ENCODE measurements around the gene DLG2. TPM values are rescaled to one million over a fixed set of nuclear protein-coding genes. Genes with fewer than 3 reads are reported as not detected.

DLG2 gene
- total and polyA plus RNA-seq, 2 of the 8 experiments (the other 6 are each of a cell fraction or from before 2014, with no cell fraction given), result 1.7 to 14.3 TPM

GRCh38 chr11:83687787-83688186 is 1939.4 kb downstream of the DLG2 start:
- H3K27ac ChIP-seq (ENCODE audit: low read depth, low read length), result no peak overlapping the region
- DNase-seq (ENCODE audit: low read depth in 1 of 2, low spot score in 2 of 2), result no peak
- no peak overlapping the region for H2BK15ac ChIP-seq (ENCODE audit: low read length)
- POLR2A ChIA-PET (ENCODE audit: partially characterized antibody), result no interaction called here
- no peaks in the 10 kb centered on the region for H4K20me1 ChIP-seq (replicated peaks in 1 of 2; ENCODE audit: control insufficient read depth in 1 of 2, insufficient read depth in 2 of 2, low read length in 2 of 2)
- no peak overlapping the region for H2BK5ac ChIP-seq (ENCODE audit: low read depth, low read length)
- H2BK12ac ChIP-seq (ENCODE audit: low read depth, low read length), result no peak overlapping the region
- no peaks in the 10 kb centered on the region for H3K9me3 ChIP-seq (ENCODE audit: insufficient read depth in 2 of 2, low read depth in 1 of 2, low read length in 1 of 2)
- H3K4me2 ChIP-seq (ENCODE audit: insufficient read depth in 1 of 2, low read depth in 2 of 2, low read length in 2 of 2), result no peak overlapping the region
- no peak overlapping the region for H3K14ac ChIP-seq (ENCODE audit: insufficient read length)
- WGBS, 2 experiments (ENCODE audit: extremely low coverage in 1 of 2, insufficient coverage in 1 of 2, insufficient read length in 1 of 2, insufficient replicate concordance in 2 of 2, low coverage in 1 of 2, low lambda C conversion rate in 2 of 2, missing lambda C conversion rate in 1 of 2), result 100% methylated on average over 5 of the region's 5 CpGs; no CpG with 5 or more reads in 1 of the 2 experiments
- no peak overlapping the region for H3K56ac ChIP-seq (replicated peaks; ENCODE audit: insufficient read length, low read depth, low read length)
- no peak overlapping the region for H3K4ac ChIP-seq (replicated peaks; ENCODE audit: insufficient read length, low read depth, low read length)
- H3K79me2 ChIP-seq (ENCODE audit: control insufficient read depth in 1 of 2, insufficient read depth in 2 of 2, low read length in 2 of 2), result no peaks in the 10 kb centered on the region
- no peak overlapping the region for H2AK5ac ChIP-seq (ENCODE audit: low read depth, low read length)
- CTCF ChIA-PET (ENCODE audit: partially characterized antibody), result interaction anchor here (0.7 to 1.1 kb wide), 2 partner anchors 132 to 381 kb away, joined by 3 to 4 read pairs; no protein-coding TSS in a partner anchor
- H3K27me3 ChIP-seq (replicated peaks in 1 of 4; ENCODE audit: control insufficient read depth in 3 of 4, extremely low read depth in 1 of 4, insufficient read depth in 3 of 4, low read length in 3 of 4), result no peaks in the 10 kb centered on the region
- no peaks in the 10 kb centered on the region for H3K23me2 ChIP-seq (ENCODE audit: low read depth, low read length)
- H3K18ac ChIP-seq (ENCODE audit: extremely low read depth, low read length), result no peak overlapping the region
- no peak overlapping the region for H3K23ac ChIP-seq (ENCODE audit: insufficient read length)
- H2AFZ ChIP-seq (ENCODE audit: low read length), result no peak overlapping the region
- no peak overlapping the region for H4K91ac ChIP-seq (replicated peaks; ENCODE audit: insufficient read length, low read length)
- H4K8ac ChIP-seq (ENCODE audit: extremely low read depth, insufficient read depth, low read length), result no peak overlapping the region
- no peaks in the 10 kb centered on the region for H3K4me1 ChIP-seq (replicated peaks in 1 of 4; ENCODE audit: control insufficient read depth in 3 of 4, insufficient read depth in 4 of 4, low read length in 3 of 4)
- no peak overlapping the region for H2BK120ac ChIP-seq (replicated peaks; ENCODE audit: low read depth, low read length)
- H3K9ac ChIP-seq (replicated peaks in 1 of 4; ENCODE audit: extremely low read depth in 1 of 4, low read depth in 3 of 4, low read length in 3 of 4), result no peak overlapping the region
- H3K36me3 ChIP-seq (ENCODE audit: control insufficient read depth in 2 of 4, insufficient read depth in 4 of 4, low read length in 3 of 4), result no peaks in the 10 kb centered on the region
- no peak overlapping the region for H3K4me3 ChIP-seq (ENCODE audit: extremely low read depth in 1 of 4, insufficient read depth in 2 of 4, low read depth in 3 of 4, low read length in 4 of 4)
- no peaks in the 10 kb centered on the region for H3K79me1 ChIP-seq (ENCODE audit: low read depth, low read length)
- H4K5ac ChIP-seq (ENCODE audit: insufficient read length, low read depth, low read length), result no peak overlapping the region
- no peak overlapping the region for H2BK20ac ChIP-seq (ENCODE audit: low read length)
- FAIRE-seq, result no peak
- TF ChIP-seq CEBPB (IDR thresholded peaks at IDR 0.05; ENCODE audit: low read depth, low read length) (no peak), SIRT6 (IDR thresholded peaks at IDR 0.05; ENCODE audit: low read length) (no peak), BACH1 (IDR thresholded peaks at IDR 0.05; ENCODE audit: low read length) (no peak), TAF1 (IDR thresholded peaks at IDR 0.05; ENCODE audit: low read depth, low read length) (no peak), EP300 (IDR thresholded peaks at IDR 0.05; ENCODE audit: borderline replicate concordance in 1 of 2, low read depth in 2 of 2, low read length in 2 of 2) (no peak), BRCA1 (IDR thresholded peaks at IDR 0.05; ENCODE audit: low read depth, low read length) (no peak), KDM5A (IDR thresholded peaks at IDR 0.05; ENCODE audit: low read length) (no peak), RAD21 (IDR thresholded peaks at IDR 0.05 in 1 of 2, conservative IDR thresholded peaks at IDR 0.05 in 1 of 2; ENCODE audit: low read depth in 2 of 2, low read length in 2 of 2) (no peak), TAF7 (optimal IDR thresholded peaks at IDR 0.05; ENCODE audit: borderline replicate concordance, low read depth, low read length) (no peak), NRF1 (IDR thresholded peaks at IDR 0.05; ENCODE audit: low read depth, low read length) (no peak), CTCF (IDR thresholded peaks at IDR 0.05; ENCODE audit: control extremely low read depth in 1 of 3, insufficient read depth in 1 of 3, low read depth in 1 of 3, low read length in 3 of 3) (no peak)
